Fibroblast of lung (primary cell): Measurements from ENCODE around the gene TSPAN18.

ENCODE experiments used
- EZH2 ChIP-seq: IDR thresholded peaks from 2 replicates; pipeline ENCODE4 v1.5.1; 2012; ENCODE audit warnings: low read length, control low read depth, mild to moderate bottlenecking; ENCODE audit errors: missing control alignments
- TF ChIP-seq, protein P1 (sequence below), 2 donors: IDR thresholded peaks in 1 of 2; conservative IDR thresholded peaks in 1 of 2; 1 replicate in 1 of 2; 2 replicates in 1 of 2; pipeline ENCODE4 v1.5.1; 2011 to 2012; ENCODE audit warnings: low read length in 2 of 2, control low read depth in 1 of 2, inconsistent platforms in 1 of 2, low read depth in 1 of 2, mild to moderate bottlenecking in 1 of 2

DNA sequence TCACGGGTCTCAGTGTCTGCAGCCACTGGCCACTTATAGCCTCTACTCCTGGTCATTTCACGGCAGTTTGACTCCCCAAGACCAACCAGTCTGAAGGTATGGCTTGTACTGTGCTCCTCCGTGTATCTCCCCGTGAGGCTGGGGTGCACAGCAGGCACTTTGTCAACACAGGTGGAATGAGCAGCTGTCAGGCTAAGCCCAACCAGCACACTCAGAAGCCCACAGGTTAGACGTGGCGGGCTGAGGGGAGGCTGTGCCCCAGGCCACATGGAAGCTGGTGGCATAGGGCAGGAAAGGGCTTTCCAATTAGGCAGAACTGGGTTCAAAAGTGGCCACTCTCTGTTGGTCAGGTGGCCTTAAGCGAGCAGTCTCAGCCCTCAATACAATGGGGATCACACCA is 216.9 kb downstream of the TSPAN18 start:
- TF ChIP-seq, protein P1, sequence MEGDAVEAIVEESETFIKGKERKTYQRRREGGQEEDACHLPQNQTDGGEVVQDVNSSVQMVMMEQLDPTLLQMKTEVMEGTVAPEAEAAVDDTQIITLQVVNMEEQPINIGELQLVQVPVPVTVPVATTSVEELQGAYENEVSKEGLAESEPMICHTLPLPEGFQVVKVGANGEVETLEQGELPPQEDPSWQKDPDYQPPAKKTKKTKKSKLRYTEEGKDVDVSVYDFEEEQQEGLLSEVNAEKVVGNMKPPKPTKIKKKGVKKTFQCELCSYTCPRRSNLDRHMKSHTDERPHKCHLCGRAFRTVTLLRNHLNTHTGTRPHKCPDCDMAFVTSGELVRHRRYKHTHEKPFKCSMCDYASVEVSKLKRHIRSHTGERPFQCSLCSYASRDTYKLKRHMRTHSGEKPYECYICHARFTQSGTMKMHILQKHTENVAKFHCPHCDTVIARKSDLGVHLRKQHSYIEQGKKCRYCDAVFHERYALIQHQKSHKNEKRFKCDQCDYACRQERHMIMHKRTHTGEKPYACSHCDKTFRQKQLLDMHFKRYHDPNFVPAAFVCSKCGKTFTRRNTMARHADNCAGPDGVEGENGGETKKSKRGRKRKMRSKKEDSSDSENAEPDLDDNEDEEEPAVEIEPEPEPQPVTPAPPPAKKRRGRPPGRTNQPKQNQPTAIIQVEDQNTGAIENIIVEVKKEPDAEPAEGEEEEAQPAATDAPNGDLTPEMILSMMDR (conservative IDR thresholded peaks at IDR 0.05 in 1 of 2, IDR thresholded peaks at IDR 0.05 in 1 of 2; ENCODE audit: low read depth in 1 of 2, low read length in 2 of 2), result no peak
- no peak for TF ChIP-seq EZH2
